ENCODE data around the gene MFRP.

Gene MFRP

GRCh38 chr11:119335091-119335654 is 11.3 kb downstream of the MFRP start:
- Histone ChIP-seq H3K9ac (ENCODE audit: low read depth, low read length) (peak overlapping the region; percentile 84), H3K27me3 (ENCODE audit: insufficient read depth, low read length) (peaks cover 15% of the 10 kb centered on the region), H3K27ac (ENCODE audit: low read depth, low read length) (no peak overlapping the region), H3K9me3 (ENCODE audit: insufficient read depth, low read depth, low read length) (no peaks in the 10 kb centered on the region), H3K4me3 (ENCODE audit: low read length) (peak overlapping the region; percentile 84), H3K4me1 (ENCODE audit: insufficient read depth, low read length) (peaks cover 27% of the 10 kb centered on the region), H3K36me3 (ENCODE audit: insufficient read depth, low read length) (peaks cover 11% of the 10 kb centered on the region)
- WGBS, result 83% methylated on average over 15 of the region's 15 CpGs

- H3K27ac ChIP-seq (ENCODE audit: low read depth, low read length), result peak within 1 kb of the TSS; percentile 87
- peaks cover 27% of the 10 kb centered on the region for H3K4me1 ChIP-seq (ENCODE audit: insufficient read depth, low read length)
- under 1% methylated on average over 54 of the region's 54 CpGs for WGBS
- peaks cover 11% of the 10 kb centered on the region for H3K36me3 ChIP-seq (ENCODE audit: insufficient read depth, low read length)
- H3K27me3 ChIP-seq (ENCODE audit: insufficient read depth, low read length), result peaks cover 7% of the 10 kb centered on the region
- H3K9ac ChIP-seq (ENCODE audit: low read depth, low read length), result peak within 1 kb of the TSS; percentile 84
- H3K4me3 ChIP-seq (ENCODE audit: low read length), result peak within 1 kb of the TSS; percentile 84
- H3K9me3 ChIP-seq (ENCODE audit: insufficient read depth, low read depth, low read length), result no peaks in the 10 kb centered on the region
These were observed 12.2 kb downstream of the MFRP start, which contains the start of gene RNF26 for GRCh38 chr11:119334174-119334930. Gene RNF26, plus strand, starts transcription at chr11:119334527. Its CDS starts 596 bp downstream, at chr11:119335123.

GRCh38 chr11:119332111-119332765 is 14.3 kb downstream of the MFRP start:
- Histone ChIP-seq H3K27me3 (ENCODE audit: insufficient read depth, low read length) (no peaks in the 10 kb centered on the region; the same call in 1 of the 2 replicates), H3K4me3 (ENCODE audit: low read length) (no peak overlapping the region), H3K27ac (ENCODE audit: low read depth, low read length) (no peak overlapping the region), H3K4me1 (ENCODE audit: insufficient read depth, low read length) (peaks cover 11% of the 10 kb centered on the region; the same call in 1 of the 2 replicates), H3K9ac (ENCODE audit: low read depth, low read length) (no peak overlapping the region), H3K36me3 (ENCODE audit: insufficient read depth, low read length) (peaks cover 11% of the 10 kb centered on the region), H3K9me3 (ENCODE audit: insufficient read depth, low read depth, low read length) (no peaks in the 10 kb centered on the region)
- WGBS, result 82% methylated on average over 4 of the region's 4 CpGs

- no peak overlapping the region for H3K9ac ChIP-seq (ENCODE audit: low read depth, low read length)
- WGBS, result 78% methylated on average over 1 of the region's 1 CpG
These were observed 16.3 kb downstream of the MFRP start for GRCh38 chr11:119330237-119330636.

GRCh38 chr11:119329320-119329719 is 17.2 kb downstream of the MFRP start:
- Histone ChIP-seq H3K27me3 (ENCODE audit: insufficient read depth, low read length) (no peaks in the 10 kb centered on the region; the same call in 1 of the 2 replicates), H3K4me1 (ENCODE audit: insufficient read depth, low read length) (no peaks in the 10 kb centered on the region), H3K9me3 (ENCODE audit: insufficient read depth, low read depth, low read length) (no peaks in the 10 kb centered on the region), H3K4me3 (ENCODE audit: low read length) (no peak overlapping the region), H3K27ac (ENCODE audit: low read depth, low read length) (no peak overlapping the region), H3K9ac (ENCODE audit: low read depth, low read length) (no peak overlapping the region), H3K36me3 (ENCODE audit: insufficient read depth, low read length) (no peaks in the 10 kb centered on the region)
- WGBS, result 89% methylated on average over 2 of the region's 2 CpGs

More at GRCh38 chr11:119330237-119330636, 16.3 kb downstream of the MFRP start:
- no peaks in the 10 kb centered on the region for H3K9me3 ChIP-seq (ENCODE audit: insufficient read depth, low read depth, low read length)
- H3K27ac ChIP-seq (ENCODE audit: low read depth, low read length), result no peak overlapping the region
- no peak overlapping the region for H3K4me3 ChIP-seq (ENCODE audit: low read length)
- H3K27me3 ChIP-seq (ENCODE audit: insufficient read depth, low read length), result no peaks in the 10 kb centered on the region; the same call in 1 of the 2 replicates
- H3K4me1 ChIP-seq (ENCODE audit: insufficient read depth, low read length), result peaks cover 4% of the 10 kb centered on the region; the same call in 1 of the 2 replicates
- no peaks in the 10 kb centered on the region for H3K36me3 ChIP-seq (ENCODE audit: insufficient read depth, low read length)

- Histone ChIP-seq H3K4me3 (ENCODE audit: low read length) (no peak overlapping the region), H3K4me1 (ENCODE audit: insufficient read depth, low read length) (peaks cover 17% of the 10 kb centered on the region), H3K36me3 (ENCODE audit: insufficient read depth, low read length) (no peaks in the 10 kb centered on the region), H3K9me3 (ENCODE audit: insufficient read depth, low read depth, low read length) (no peaks in the 10 kb centered on the region), H3K27ac (ENCODE audit: low read depth, low read length) (no peak overlapping the region), H3K9ac (ENCODE audit: low read depth, low read length) (no peak overlapping the region), H3K27me3 (ENCODE audit: insufficient read depth, low read length) (no peaks in the 10 kb centered on the region; the same call in 1 of the 2 replicates)
- WGBS, result 89% methylated on average over 4 of the region's 4 CpGs
These were observed 22.3 kb downstream of the MFRP start for GRCh38 chr11:119324189-119324588.

GRCh38 chr11:119323532-119324033 is 22.9 kb downstream of the MFRP start:
- 43% methylated on average over 8 of the region's 8 CpGs for WGBS
- Histone ChIP-seq H3K9me3 (ENCODE audit: insufficient read depth, low read depth, low read length) (no peaks in the 10 kb centered on the region), H3K4me1 (ENCODE audit: insufficient read depth, low read length) (peaks cover 23% of the 10 kb centered on the region), H3K27ac (ENCODE audit: low read depth, low read length) (no peak overlapping the region), H3K36me3 (ENCODE audit: insufficient read depth, low read length) (no peaks in the 10 kb centered on the region), H3K9ac (ENCODE audit: low read depth, low read length) (no peak overlapping the region), H3K4me3 (ENCODE audit: low read length) (no peak overlapping the region), H3K27me3 (ENCODE audit: insufficient read depth, low read length) (no peaks in the 10 kb centered on the region)

- H3K9ac ChIP-seq (ENCODE audit: low read depth, low read length), result no peak overlapping the region
- no peaks in the 10 kb centered on the region for H3K9me3 ChIP-seq (ENCODE audit: insufficient read depth, low read depth, low read length)
- H3K4me3 ChIP-seq (ENCODE audit: low read length), result no peak overlapping the region
- 93% methylated on average over 19 of the region's 20 CpGs for WGBS
- H3K4me1 ChIP-seq (ENCODE audit: insufficient read depth, low read length), result peaks cover 29% of the 10 kb centered on the region
- H3K27me3 ChIP-seq (ENCODE audit: insufficient read depth, low read length), result 0 out of 2 replicates have a peak, but pooled peaks cover 2% of the 10 kb centered on the region
- no peak overlapping the region for H3K27ac ChIP-seq (ENCODE audit: low read depth, low read length)
- no peaks in the 10 kb centered on the region for H3K36me3 ChIP-seq (ENCODE audit: insufficient read depth, low read length)
These were observed 23.5 kb downstream of the MFRP start for GRCh38 chr11:119322921-119323531.

- Histone ChIP-seq H3K9me3 (ENCODE audit: insufficient read depth, low read depth, low read length) (no peaks in the 10 kb centered on the region), H3K36me3 (ENCODE audit: insufficient read depth, low read length) (no peaks in the 10 kb centered on the region), H3K4me3 (ENCODE audit: low read length) (no peak overlapping the region), H3K9ac (ENCODE audit: low read depth, low read length) (no peak overlapping the region), H3K27ac (ENCODE audit: low read depth, low read length) (no peak overlapping the region), H3K4me1 (ENCODE audit: insufficient read depth, low read length) (peaks cover 35% of the 10 kb centered on the region), H3K27me3 (ENCODE audit: insufficient read depth, low read length) (peaks cover 8% of the 10 kb centered on the region)
- 90% methylated on average over 6 of the region's 6 CpGs for WGBS
These were observed 24.2 kb downstream of the MFRP start for GRCh38 chr11:119322360-119322739.

GRCh38 chr11:119320776-119321524 is 25.6 kb downstream of the MFRP start:
- H3K4me3 ChIP-seq (ENCODE audit: low read length), result peak overlapping the region; percentile 61
- H3K4me1 ChIP-seq (ENCODE audit: insufficient read depth, low read length), result peaks cover 38% of the 10 kb centered on the region
- no peaks in the 10 kb centered on the region for H3K36me3 ChIP-seq (ENCODE audit: insufficient read depth, low read length)
- H3K27ac ChIP-seq (ENCODE audit: low read depth, low read length), result peak overlapping the region; percentile 86
- H3K9me3 ChIP-seq (ENCODE audit: insufficient read depth, low read depth, low read length), result no peaks in the 10 kb centered on the region
- H3K9ac ChIP-seq (ENCODE audit: low read depth, low read length), result peak overlapping the region; percentile 63
- 2% methylated on average over 60 of the region's 60 CpGs for WGBS
- H3K27me3 ChIP-seq (ENCODE audit: insufficient read depth, low read length), result peaks cover 20% of the 10 kb centered on the region
